CD4-positive, alpha-beta T cell (primary cell): ENCODE data around the gene IRX2. TPM values are rescaled to one million over a fixed set of nuclear protein-coding genes. Genes with fewer than 3 reads are reported as not detected.

Source experiments
- ATAC-seq: fragments of 200-7000 bp; cut with Tn5 transposase; one replicate; pipeline ENCODE4 v1.10.0; 2022; ENCODE audit warnings: mild to moderate bottlenecking; ENCODE audit not compliant: poor library complexity
- CTCF ChIA-PET: fragments of 350-600 bp; sonication (Branson Sonifier 250); formaldehyde crosslinking; loops from one replicate; lab custom pipeline; 2021; ENCODE audit warnings: antibody characterized with exemption, inconsistent platforms; lab: Charles Lee
- POLR2A ChIA-PET: fragments of 350-600 bp; sonication (Branson Sonifier 250); formaldehyde crosslinking; loops from one replicate; lab custom pipeline; 2021; ENCODE audit warnings: antibody characterized with exemption, inconsistent platforms; lab: Charles Lee
- DNase-seq, 14 experiments: peaks; one replicate each; pipeline ENCODE4 v3.0.0-alpha.2; 2013 to 2020; ENCODE audit warnings: mixed read lengths in 2 of 14
- H3K27ac ChIP-seq, 2 donors: one replicate each; pipeline versions ENCODE4 v1.5.1 to v1.7.0; 2013; ENCODE audit warnings: low read length in 2 of 2, low read depth in 1 of 2, mild to moderate bottlenecking in 1 of 2
- H3K27me3 ChIP-seq, 2 experiments: 1 replicate in 1 of 2; 2 replicates in 1 of 2; pipeline versions ENCODE4 v1.6.1 to v1.7.0; 2013; ENCODE audit warnings: low read length in 2 of 2, control low read depth in 1 of 2, mild to moderate bottlenecking in 1 of 2, moderate library complexity in 1 of 2; ENCODE audit not compliant: insufficient read depth in 2 of 2, control insufficient read depth in 1 of 2
- H3K36me3 ChIP-seq: one replicate; pipeline ENCODE4 v1.6.1; 2013; ENCODE audit warnings: low read length, control low read depth; ENCODE audit not compliant: insufficient read depth
- H3K4me1 ChIP-seq: one replicate; pipeline ENCODE4 v1.6.1; 2013; ENCODE audit warnings: low read length, control low read depth; ENCODE audit not compliant: insufficient read depth
- H3K4me3 ChIP-seq: one replicate; pipeline ENCODE4 v1.5.1; 2013; ENCODE audit warnings: mild to moderate bottlenecking, low read length, moderate library complexity
- H3K9me3 ChIP-seq, 2 experiments: 1 replicate in 1 of 2; 2 replicates in 1 of 2; pipeline versions ENCODE4 v1.6.1 to v1.7.0; 2013; ENCODE audit warnings: low read length in 2 of 2, mild to moderate bottlenecking in 2 of 2, control low read depth in 1 of 2, moderate library complexity in 1 of 2; ENCODE audit not compliant: control insufficient read depth in 1 of 2, insufficient read depth in 1 of 2
- H3K27ac Mint-ChIP-seq: one replicate; pipeline ENCODE4 v1.8.0; 2020; ENCODE audit warnings: mixed read lengths
- H3K27me3 Mint-ChIP-seq: one replicate; pipeline ENCODE4 v1.8.0; 2021; ENCODE audit warnings: mixed read lengths
- H3K36me3 Mint-ChIP-seq: one replicate; pipeline ENCODE4 v1.8.0; 2021; ENCODE audit warnings: low read depth, mixed read lengths
- H3K4me1 Mint-ChIP-seq: one replicate; pipeline ENCODE4 v1.8.0; 2021; ENCODE audit warnings: low read depth, mixed read lengths
- H3K4me3 Mint-ChIP-seq: one replicate; pipeline ENCODE4 v1.8.0; 2020; ENCODE audit warnings: mild to moderate bottlenecking, mixed read lengths
- H3K9me3 Mint-ChIP-seq: one replicate; pipeline ENCODE4 v1.8.0; 2020; ENCODE audit warnings: mixed read lengths
- CTCF ChIP-seq: fragments of 200-600 bp; IDR thresholded peaks from one replicate; pipeline ENCODE4 v1.8.0; 2022; ENCODE audit warnings: antibody characterized with exemption, mild to moderate bottlenecking
- intact Hi-C, 2 experiments: fragments of 100-400 bp; cut with DNase I in 1 of 2; cut with micrococcal nuclease in 1 of 2; formaldehyde crosslinking; loops; one replicate each; pipeline versions ENCODE4 v1.15.1 to v1.9.0; 2023 to 2025; cut with DNase I, micrococcal nuclease
- total RNA-seq, 174 experiments: library from RNA in 2 of 174; stranded (reverse) in 2 of 174; gene quantifications; one replicate each; pipeline ENCODE4 v1.2.3 and lab custom pipeline; 2021 to 2026

Gene IRX2
- total RNA-seq, 2 experiments from 2014 or later = not detected

GRCh38 chr5:2740876-2741555 lies 10.5 kb downstream of the IRX2 start:
- no peaks in the 10 kb centered on the region for H3K36me3 Mint-ChIP-seq
- no peaks in the 10 kb centered on the region for H3K9me3 Mint-ChIP-seq
- H3K4me3 Mint-ChIP-seq = no peak overlapping the region
- ChIA-PET CTCF (no interaction called here), POLR2A (no interaction called here)
- Histone ChIP-seq H3K4me3 (no peak overlapping the region), H3K27ac (no peak overlapping the region), H3K27me3 (peaks cover 59 to 80% of the 10 kb centered on the region in 2 experiments), H3K36me3 (no peaks in the 10 kb centered on the region), H3K9me3 (peaks cover 0 to 48% of the 10 kb centered on the region in 2 experiments), H3K4me1 (peaks cover 6% of the 10 kb centered on the region)
- no peak for ATAC-seq
- no peak for TF ChIP-seq CTCF
- DNase-seq = no peak
- H3K27ac Mint-ChIP-seq = no peak overlapping the region
- intact Hi-C loops = no loop called here
- no peaks in the 10 kb centered on the region for H3K4me1 Mint-ChIP-seq
- H3K27me3 Mint-ChIP-seq = peaks cover 72% of the 10 kb centered on the region

GRCh38 chr5:2740051-2740875 lies 11.2 kb downstream of the IRX2 start:
- Histone ChIP-seq H3K27me3 (peaks cover 59 to 76% of the 10 kb centered on the region in 2 experiments), H3K4me1 (peaks cover 6% of the 10 kb centered on the region), H3K27ac (no peak overlapping the region), H3K9me3 (peaks cover 0 to 48% of the 10 kb centered on the region in 2 experiments), H3K36me3 (no peaks in the 10 kb centered on the region), H3K4me3 (no peak overlapping the region)
- CTCF ChIA-PET = no interaction called here
- POLR2A ChIA-PET = no interaction called here
- H3K36me3 Mint-ChIP-seq = no peaks in the 10 kb centered on the region
- intact Hi-C loops = no loop called here
- peaks cover 68% of the 10 kb centered on the region for H3K27me3 Mint-ChIP-seq
- ATAC-seq = no peak
- no peaks in the 10 kb centered on the region for H3K9me3 Mint-ChIP-seq
- no peak for DNase-seq
- no peak overlapping the region for H3K4me3 Mint-ChIP-seq
- H3K4me1 Mint-ChIP-seq = no peaks in the 10 kb centered on the region
- TF ChIP-seq CTCF = no peak
- no peak overlapping the region for H3K27ac Mint-ChIP-seq

GRCh38 chr5:2739360-2740050 lies 12.0 kb downstream of the IRX2 start:
- Mint-ChIP-seq H3K27ac (no peak overlapping the region), H3K4me3 (no peak overlapping the region), H3K9me3 (no peaks in the 10 kb centered on the region), H3K4me1 (no peaks in the 10 kb centered on the region), H3K36me3 (no peaks in the 10 kb centered on the region), H3K27me3 (peaks cover 61% of the 10 kb centered on the region)
- Histone ChIP-seq H3K27me3 (peaks cover 55 to 69% of the 10 kb centered on the region in 2 experiments), H3K4me3 (no peak overlapping the region), H3K9me3 (peaks cover 0 to 48% of the 10 kb centered on the region in 2 experiments), H3K36me3 (no peaks in the 10 kb centered on the region), H3K27ac (no peak overlapping the region), H3K4me1 (peaks cover 6% of the 10 kb centered on the region)
- ChIA-PET POLR2A (no interaction called here), CTCF (no interaction called here)
- no peak for ATAC-seq
- no peak for DNase-seq
- no peak for TF ChIP-seq CTCF
- intact Hi-C loops = no loop called here
